Trophoblast cell (in vitro differentiated cells and primary cell): Measurements from ENCODE around the gene TAAR8.
"Not testable (repeated sequence)": the region's sequence is repeated elsewhere in the genome, so short reads cannot be mapped to it uniquely, and the experiment has no call there.

Experiments
- DNase-seq, 2 donors: peaks; one replicate each; pipeline ENCODE4 v3.0.0-alpha.2; 2016
- H2AFZ ChIP-seq: 2 replicates; pipeline ENCODE4 v1.6.1; 2013; ENCODE audit warnings: low read length, moderate library complexity, mild to moderate bottlenecking; ENCODE audit not compliant: insufficient read depth, poor library complexity
- H2AK5ac ChIP-seq: 2 replicates; pipeline ENCODE4 v1.6.1; 2013; ENCODE audit warnings: mild to moderate bottlenecking, low read length
- H2BK120ac ChIP-seq: 2 replicates; pipeline ENCODE4 v1.6.1; 2013; ENCODE audit warnings: low read length, mild to moderate bottlenecking, moderate library complexity; ENCODE audit not compliant: insufficient read depth, poor library complexity
- H2BK12ac ChIP-seq: 2 replicates; pipeline ENCODE4 v1.6.1; 2013; ENCODE audit warnings: mild to moderate bottlenecking, low read length, moderate library complexity
- H2BK5ac ChIP-seq: 2 replicates; pipeline ENCODE4 v1.6.1; 2013; ENCODE audit warnings: low read length, low read depth, moderate library complexity, mild to moderate bottlenecking; ENCODE audit not compliant: poor library complexity
- H3K14ac ChIP-seq: 2 replicates; pipeline ENCODE4 v1.6.1; 2013; ENCODE audit warnings: mild to moderate bottlenecking, low read length
- H3K18ac ChIP-seq: 2 replicates; pipeline ENCODE4 v1.6.1; 2013; ENCODE audit warnings: mild to moderate bottlenecking, low read length
- H3K23ac ChIP-seq: 2 replicates; pipeline ENCODE4 v1.6.1; 2013; ENCODE audit warnings: low read length
- H3K27ac ChIP-seq: 2 replicates; pipeline ENCODE4 v1.5.1; 2013; ENCODE audit warnings: low read depth, mild to moderate bottlenecking, inconsistent platforms, low read length, moderate library complexity
- H3K27me3 ChIP-seq: 2 replicates; pipeline ENCODE4 v1.6.1; 2013; ENCODE audit warnings: inconsistent platforms, mild to moderate bottlenecking, low read length, moderate library complexity; ENCODE audit not compliant: insufficient read depth
- H3K36me3 ChIP-seq, 2 experiments: 1 replicate in 1 of 2; 2 replicates in 1 of 2; pipeline ENCODE4 v1.6.1; 2013; ENCODE audit warnings: low read length in 2 of 2, mild to moderate bottlenecking in 2 of 2, moderate library complexity in 1 of 2; ENCODE audit not compliant: insufficient read depth in 2 of 2, control insufficient read depth in 1 of 2
- H3K4ac ChIP-seq: 2 replicates; pipeline ENCODE4 v1.6.1; 2013; ENCODE audit warnings: low read depth, mild to moderate bottlenecking, low read length, moderate library complexity
- H3K4me1 ChIP-seq, 2 experiments: 1 replicate in 1 of 2; 2 replicates in 1 of 2; pipeline ENCODE4 v1.6.1; 2013; ENCODE audit warnings: low read length in 2 of 2, mild to moderate bottlenecking in 2 of 2, moderate library complexity in 1 of 2; ENCODE audit not compliant: insufficient read depth in 2 of 2, control insufficient read depth in 1 of 2
- H3K4me2 ChIP-seq: 2 replicates; pipeline ENCODE4 v1.6.1; 2013; ENCODE audit warnings: inconsistent platforms, mild to moderate bottlenecking, low read length, moderate library complexity
- H3K4me3 ChIP-seq: 2 replicates; pipeline ENCODE4 v1.5.1; 2013; ENCODE audit warnings: mild to moderate bottlenecking, low read depth, low read length, inconsistent platforms
- H3K79me1 ChIP-seq: one replicate; pipeline ENCODE4 v1.6.1; 2013; ENCODE audit warnings: low read length
- H3K79me2 ChIP-seq: 2 replicates; pipeline ENCODE4 v1.6.1; 2013; ENCODE audit warnings: low read length, mild to moderate bottlenecking; ENCODE audit not compliant: control insufficient read depth, insufficient read depth, poor library complexity
- H3K9ac ChIP-seq: 2 replicates; pipeline ENCODE4 v1.6.1; 2013; ENCODE audit warnings: mild to moderate bottlenecking, low read length
- H3K9me3 ChIP-seq: 2 replicates; pipeline ENCODE4 v1.6.1; 2013; ENCODE audit warnings: low read depth, mild to moderate bottlenecking, control low read depth, inconsistent platforms, low read length; ENCODE audit not compliant: insufficient read depth
- H4K12ac ChIP-seq: 2 replicates; pipeline ENCODE4 v1.6.1; 2013; ENCODE audit warnings: low read depth, mild to moderate bottlenecking, low read length, moderate library complexity
- H4K8ac ChIP-seq: 2 replicates; pipeline ENCODE4 v1.6.1; 2013; ENCODE audit warnings: low read depth, mild to moderate bottlenecking, low read length, moderate library complexity
- H4K91ac ChIP-seq: one replicate; pipeline ENCODE4 v1.6.1; 2013; ENCODE audit warnings: low read depth, mild to moderate bottlenecking, low read length, moderate library complexity
- WGBS: extraction: QIAGEN DNeasy Blood & Tissue Kit; methylation state at CpG from one replicate; pipeline ENCODE4 v1.1.7; 2013; ENCODE audit warnings: missing lambda C conversion rate; ENCODE audit not compliant: insufficient read length, insufficient coverage; ENCODE audit errors: extremely low coverage; 5-methylcytosine and 5-hydroxymethylcytosine counted together

The TAAR8 gene

GRCh38 chr6:132544826-132545225 lies 7.6 kb upstream of the TAAR8 start:
- Histone ChIP-seq H3K79me1 (no peaks in the 10 kb centered on the region), H2BK5ac (no peak overlapping the region), H3K9ac (no peak overlapping the region), H2AK5ac (no peak overlapping the region), H3K9me3 (no peaks in the 10 kb centered on the region), H3K27ac (no peak overlapping the region), H3K36me3 (no peaks in the 10 kb centered on the region), H3K14ac (no peak overlapping the region), H3K4me2 (no peak overlapping the region), H4K12ac (no peak overlapping the region), H3K18ac (no peak overlapping the region), H3K79me2 (no peaks in the 10 kb centered on the region), H2AFZ (no peak overlapping the region), H3K4me3 (no peak overlapping the region), H3K4ac (no peak overlapping the region), H2BK120ac (no peak overlapping the region), H3K4me1 (no peaks in the 10 kb centered on the region), H2BK12ac (no peak overlapping the region), H4K8ac (no peak overlapping the region), H4K91ac (no peak overlapping the region), H3K23ac (no peak overlapping the region), H3K27me3 (no peaks in the 10 kb centered on the region)
- DNase-seq = no peak

- H3K79me1 ChIP-seq = no peaks in the 10 kb centered on the region
- no peak overlapping the region for H3K18ac ChIP-seq
- H3K23ac ChIP-seq = no peak overlapping the region
- H2BK5ac ChIP-seq = no peak overlapping the region
- H2AK5ac ChIP-seq = no peak overlapping the region
- H3K4ac ChIP-seq = no peak overlapping the region
- H3K9ac ChIP-seq = no peak overlapping the region
- no peaks in the 10 kb centered on the region for H3K9me3 ChIP-seq
- no peak overlapping the region for H2BK120ac ChIP-seq
- no peaks in the 10 kb centered on the region for H3K4me1 ChIP-seq
- no peak overlapping the region for H4K91ac ChIP-seq
- no peak overlapping the region for H2BK12ac ChIP-seq
- no peak overlapping the region for H3K4me3 ChIP-seq
- no peaks in the 10 kb centered on the region for H3K36me3 ChIP-seq
- no CpG with 5 or more reads among the region's 4 CpGs for WGBS
- H2AFZ ChIP-seq = no peak overlapping the region
- H3K79me2 ChIP-seq = no peaks in the 10 kb centered on the region
- H4K8ac ChIP-seq = no peak overlapping the region
- no peak overlapping the region for H4K12ac ChIP-seq
- H3K27me3 ChIP-seq = no peaks in the 10 kb centered on the region
- H3K27ac ChIP-seq = no peak overlapping the region
- no peak overlapping the region for H3K14ac ChIP-seq
- H3K4me2 ChIP-seq = no peak overlapping the region
- no peak for DNase-seq
These were observed 3.6 kb upstream of the TAAR8 start for GRCh38 chr6:132548746-132549463.

GRCh38 chr6:132551214-132551613 lies 1.3 kb upstream of the TAAR8 start:
- Histone ChIP-seq H2BK5ac (no peak overlapping the region), H4K91ac (no peak overlapping the region), H3K79me1 (no peaks in the 10 kb centered on the region), H2BK120ac (no peak overlapping the region), H3K36me3 (no peaks in the 10 kb centered on the region), H3K4me3 (no peak overlapping the region), H3K18ac (no peak overlapping the region), H2AK5ac (no peak overlapping the region), H3K4me1 (no peaks in the 10 kb centered on the region), H4K12ac (no peak overlapping the region), H3K79me2 (no peaks in the 10 kb centered on the region), H3K27ac (no peak overlapping the region), H2BK12ac (no peak overlapping the region), H3K23ac (no peak overlapping the region), H3K9me3 (no peaks in the 10 kb centered on the region), H2AFZ (no peak overlapping the region), H3K27me3 (no peaks in the 10 kb centered on the region), H3K4me2 (no peak overlapping the region), H3K4ac (no peak overlapping the region), H3K14ac (no peak overlapping the region), H3K9ac (no peak overlapping the region), H4K8ac (no peak overlapping the region)
- DNase-seq = no peak
- WGBS = no CpG with 5 or more reads among the region's 4 CpGs

GRCh38 chr6:132560087-132560486 lies 7.6 kb downstream of the TAAR8 start:
- not testable (repeated sequence) for H3K9me3 ChIP-seq, H3K14ac ChIP-seq, H3K4me2 ChIP-seq, H3K4me1 ChIP-seq, H3K4me3 ChIP-seq, DNase-seq, H3K4ac ChIP-seq, H4K12ac ChIP-seq, H2BK12ac ChIP-seq, H3K27me3 ChIP-seq, H3K23ac ChIP-seq, H3K18ac ChIP-seq, H2BK120ac ChIP-seq, H3K79me2 ChIP-seq, H2AFZ ChIP-seq, H4K8ac ChIP-seq, H3K9ac ChIP-seq, H3K27ac ChIP-seq, H3K36me3 ChIP-seq, H4K91ac ChIP-seq, H2AK5ac ChIP-seq, H2BK5ac ChIP-seq, H3K79me1 ChIP-seq
- no CpG with 5 or more reads among the region's 3 CpGs for WGBS
